Suprapubic skin (tissue), 4 donors: Measurements from ENCODE around the gene PAGR1. TPM values are rescaled to one million over a fixed set of nuclear protein-coding genes. Genes with fewer than 3 reads are reported as not detected.
"Not testable (repeated sequence)": the region's sequence is repeated elsewhere in the genome, so short reads cannot be mapped to it uniquely, and the experiment has no call there.

Experiments used
- DNase-seq, 2 donors: peaks; one replicate each; pipeline ENCODE4 v3.0.0-alpha.2; 2019; ENCODE audit warnings: low spot score in 2 of 2
- H3K27ac ChIP-seq: fragments of 200-600 bp; sonication (generic); one replicate; pipeline ENCODE4 v1.5.1; 2019
- H3K27me3 ChIP-seq: fragments of 200-600 bp; sonication (generic); one replicate; pipeline ENCODE4 v1.5.1; 2019
- H3K36me3 ChIP-seq: fragments of 200-600 bp; sonication (generic); one replicate; pipeline ENCODE4 v1.5.1; 2019
- H3K4me1 ChIP-seq: fragments of 200-600 bp; sonication (generic); one replicate; pipeline ENCODE4 v1.5.1; 2019
- H3K4me3 ChIP-seq: fragments of 200-600 bp; sonication (generic); one replicate; pipeline ENCODE4 v1.5.1; 2019; ENCODE audit warnings: mild to moderate bottlenecking
- H3K9me3 ChIP-seq: fragments of 200-600 bp; sonication (generic); one replicate; pipeline ENCODE4 v1.5.1; 2019
- CTCF ChIP-seq, 2 donors: fragments of 200-600 bp in 1 of 2; fragments of 450-650 bp in 1 of 2; sonication (generic) in 1 of 2; IDR thresholded peaks; one replicate each; pipeline ENCODE4 v1.5.1; 2016 to 2019; ENCODE audit warnings: antibody characterized with exemption in 2 of 2, mild to moderate bottlenecking in 1 of 2, moderate library complexity in 1 of 2
- EP300 ChIP-seq: sonication (generic); formaldehyde crosslinking; IDR thresholded peaks from one replicate; pipeline ENCODE4 v1.6.1; 2017; ENCODE audit warnings: antibody characterized with exemption
- POLR2A ChIP-seq, 2 donors: fragments of 450-650 bp; IDR thresholded peaks; one replicate each; pipeline ENCODE4 v1.6.1; 2017; ENCODE audit warnings: antibody characterized with exemption in 2 of 2, mild to moderate bottlenecking in 2 of 2, moderate library complexity in 2 of 2
- POLR2AphosphoS5 ChIP-seq, 3 donors: sonication (generic); formaldehyde crosslinking; IDR thresholded peaks; one replicate each; pipeline ENCODE4 v1.6.1; 2017; ENCODE audit warnings: antibody characterized with exemption in 3 of 3
- WGBS: methylation state at CpG from one replicate; pipeline ENCODE4 v1.1.5; 2018; 5-methylcytosine and 5-hydroxymethylcytosine counted together
- total RNA-seq, 4 donors: library from RNA; depleted of rRNA; stranded (reverse); fragments of >200 nt; gene quantifications; one replicate each; pipeline ENCODE4 v1.1.0, GENCODE V29; 2016

Gene PAGR1
- total RNA-seq, 4 donors from 2014 or later = 23.3 to 35.2 (median 23.8) TPM

DNA sequence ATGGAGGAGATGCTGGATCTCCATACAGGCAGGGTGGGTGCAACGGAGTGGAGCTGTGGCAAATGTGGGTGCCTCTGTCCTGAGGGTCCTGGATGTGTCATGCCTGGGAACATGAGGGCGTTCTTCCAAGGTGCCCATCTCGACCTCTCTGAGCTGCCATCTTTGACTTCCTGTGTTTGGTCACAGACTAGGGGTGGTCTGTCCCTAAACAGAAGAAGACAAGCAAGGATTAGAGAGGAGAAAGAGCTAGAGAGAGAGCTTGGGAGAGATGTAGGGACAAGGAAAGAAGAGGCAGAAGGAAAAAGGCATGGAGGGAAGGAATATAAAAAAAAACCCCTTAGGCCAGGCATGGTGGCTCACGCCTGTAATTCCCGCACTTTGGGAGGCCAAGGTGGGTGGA, 41.2 kb upstream of the PAGR1 start:
- TF ChIP-seq POLR2AphosphoS5 (IDR thresholded peaks at IDR 0.05) (no peak), CTCF (IDR thresholded peaks at IDR 0.05) (no peak), EP300 (no peak), POLR2A (IDR thresholded peaks at IDR 0.05) (no peak)
- Histone ChIP-seq H3K27me3 (peaks cover 8% of the 10 kb centered on the region), H3K4me1 (no peaks in the 10 kb centered on the region), H3K9me3 (no peaks in the 10 kb centered on the region), H3K27ac (no peak overlapping the region), H3K4me3 (no peak overlapping the region), H3K36me3 (no peaks in the 10 kb centered on the region)
- whole genome bisulfite sequencing = 96% methylated on average over 5 of the region's 5 CpGs
- DNase-seq = no peak

- 57% methylated on average over 4 of the region's 4 CpGs for WGBS
- Histone ChIP-seq H3K27ac (no peak overlapping the region), H3K4me3 (no peak overlapping the region), H3K27me3 (peaks cover 12% of the 10 kb centered on the region), H3K36me3 (no peaks in the 10 kb centered on the region), H3K4me1 (no peaks in the 10 kb centered on the region), H3K9me3 (no peaks in the 10 kb centered on the region)
- no peak for TF ChIP-seq EP300
- TF ChIP-seq POLR2A (IDR thresholded peaks at IDR 0.05) = no peak
- no peak for TF ChIP-seq POLR2AphosphoS5 (IDR thresholded peaks at IDR 0.05)
- no peak for TF ChIP-seq CTCF (IDR thresholded peaks at IDR 0.05)
- no peak for DNase-seq
Measured at GRCh38 chr16:29775742-29776408, 40.1 kb upstream of the PAGR1 start.

DNA sequence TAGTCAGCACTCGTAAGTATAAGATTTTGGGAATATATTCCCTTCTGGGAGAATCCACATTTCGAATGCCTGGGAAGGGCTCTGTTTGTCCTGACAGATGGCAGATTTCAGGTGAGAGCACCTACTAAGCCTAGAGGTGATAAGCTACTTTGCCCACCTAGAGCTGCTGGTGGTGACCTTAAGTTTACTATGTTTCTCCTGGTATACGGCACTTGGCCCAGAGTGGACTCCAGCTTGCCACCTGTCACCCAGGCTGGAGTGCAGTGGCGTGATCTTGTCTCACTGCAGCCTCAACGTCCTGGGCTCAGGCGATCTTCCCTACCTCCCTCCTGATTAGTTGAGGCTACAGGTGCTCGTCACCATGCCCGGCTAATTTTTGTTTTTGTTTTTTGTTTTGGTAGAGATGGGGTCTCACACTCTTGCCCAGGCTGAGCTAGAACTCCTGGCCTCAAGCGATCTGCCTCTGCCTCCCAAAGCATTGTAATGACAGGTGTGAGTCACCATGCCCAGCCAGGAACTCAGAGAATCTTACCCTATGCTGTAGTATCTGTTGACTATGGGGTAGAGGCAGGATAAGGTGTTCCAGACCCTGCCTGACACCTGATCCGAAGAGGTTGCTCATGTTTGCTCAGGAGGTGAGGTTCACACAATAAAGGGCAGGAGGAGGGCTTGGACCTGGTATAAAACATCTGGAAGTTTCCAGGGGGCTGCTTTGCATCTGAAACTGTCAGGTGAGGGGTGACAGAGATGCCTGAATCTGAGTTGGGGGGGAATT, 38.2 kb upstream of the PAGR1 start, which contains the start of gene ZG16:
Gene ZG16 (plus strand): TSS at position 681 of the 775 bp plus-strand sequence. CDS start 1,011 bp downstream, outside the sequence.
- H3K36me3 ChIP-seq = no peaks in the 10 kb centered on the region
- no peak within 1 kb of the TSS for H3K27ac ChIP-seq
- peaks cover 12% of the 10 kb centered on the region for H3K27me3 ChIP-seq
- TF ChIP-seq POLR2A (IDR thresholded peaks at IDR 0.05) (no peak), EP300 (no peak)
- DNase-seq = no peak
- H3K4me3 ChIP-seq = no peak within 1 kb of the TSS
- 88% methylated on average over 10 of the region's 10 CpGs for WGBS
- H3K4me1 ChIP-seq = no peaks in the 10 kb centered on the region
- no peaks in the 10 kb centered on the region for H3K9me3 ChIP-seq

GRCh38 chr16:29779474-29779873, 36.5 kb upstream of the PAGR1 start:
- H3K36me3 ChIP-seq = no peaks in the 10 kb centered on the region
- peaks cover under 1% of the 10 kb centered on the region for H3K4me1 ChIP-seq
- no peak overlapping the region for H3K4me3 ChIP-seq
- WGBS = 39% methylated on average over 10 of the region's 10 CpGs
- H3K27me3 ChIP-seq = peaks cover 12% of the 10 kb centered on the region
- no peak overlapping the region for H3K27ac ChIP-seq
- DNase-seq = no peak
- TF ChIP-seq POLR2A (IDR thresholded peaks at IDR 0.05) (no peak), POLR2AphosphoS5 (IDR thresholded peaks at IDR 0.05) (no peak), EP300 (no peak), CTCF (IDR thresholded peaks at IDR 0.05) (no peak)
- H3K9me3 ChIP-seq = no peaks in the 10 kb centered on the region

DNA sequence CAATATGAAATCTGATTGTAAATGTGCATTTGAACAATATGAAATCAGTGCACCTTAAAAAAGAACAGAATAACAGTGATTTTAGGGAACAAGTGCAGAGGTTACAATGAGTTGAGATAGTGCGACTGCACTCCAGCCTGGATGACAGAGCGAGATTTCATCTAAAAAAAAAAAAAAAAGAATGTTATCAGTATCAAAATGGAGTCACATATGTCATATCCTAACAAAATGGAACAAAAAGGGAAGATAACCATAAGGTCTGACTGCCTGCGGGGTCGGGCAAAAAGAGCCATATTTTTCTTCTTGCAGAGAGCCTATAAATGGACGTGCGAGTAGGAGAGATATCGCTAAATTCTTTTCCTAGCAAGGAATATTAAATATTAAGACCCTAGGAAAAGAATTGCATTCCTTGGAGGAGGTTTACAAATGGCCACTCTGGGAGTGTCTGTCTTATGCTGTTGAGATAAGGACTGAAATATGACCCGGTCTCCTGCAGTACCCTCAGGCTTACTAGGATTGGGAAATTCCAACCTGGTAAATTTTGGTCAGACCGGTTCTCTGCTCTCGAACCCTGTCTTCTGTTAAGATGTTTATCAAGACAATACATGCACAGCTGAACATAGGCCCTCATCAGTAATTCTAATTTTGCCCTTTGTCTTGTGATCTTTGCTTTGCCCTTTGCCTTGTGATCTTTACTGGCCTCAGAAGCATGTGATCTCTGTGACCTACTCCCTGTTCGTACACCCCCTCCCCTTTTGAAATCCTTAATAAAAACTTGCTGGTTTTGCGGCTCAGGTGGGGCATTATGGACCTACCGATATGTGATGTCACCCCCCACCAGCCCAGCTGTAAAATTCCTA, 32.6 kb upstream of the PAGR1 start:
- Histone ChIP-seq H3K27me3 (peaks cover 12% of the 10 kb centered on the region), H3K4me1 (peaks cover 11% of the 10 kb centered on the region)
- not testable (repeated sequence) for H3K36me3 ChIP-seq, H3K27ac ChIP-seq, DNase-seq, H3K4me3 ChIP-seq, H3K9me3 ChIP-seq
- 62% methylated on average over 13 of the region's 13 CpGs for WGBS

DNA sequence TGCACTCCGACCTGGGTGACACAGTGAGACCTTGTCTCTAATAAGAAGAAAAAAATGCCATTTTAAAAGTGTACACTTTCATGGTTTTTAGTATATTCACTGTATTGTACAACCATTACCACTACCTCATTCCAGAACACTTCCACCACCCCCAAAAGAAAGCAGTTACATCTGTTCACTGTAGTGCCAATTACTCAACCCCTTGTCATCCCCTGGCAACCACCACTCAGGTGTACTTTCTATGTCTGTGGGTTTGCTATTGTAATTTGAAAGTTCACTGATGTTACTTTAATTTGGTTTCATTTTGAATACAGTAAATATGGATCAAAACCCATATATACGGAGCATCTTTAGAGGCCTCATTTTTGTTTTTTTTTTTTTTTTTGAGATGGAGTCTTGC, 31.8 kb upstream of the PAGR1 start:
- Histone ChIP-seq H3K9me3 (no peaks in the 10 kb centered on the region), H3K27me3 (peaks cover 8% of the 10 kb centered on the region), H3K36me3 (no peaks in the 10 kb centered on the region), H3K4me3 (no peak overlapping the region), H3K4me1 (peaks cover 11% of the 10 kb centered on the region), H3K27ac (no peak overlapping the region)
- WGBS = 89% methylated on average over 2 of the region's 2 CpGs
- no peak for TF ChIP-seq POLR2AphosphoS5 (IDR thresholded peaks at IDR 0.05)
- DNase-seq = no peak
